Activated CD4-positive, alpha-beta T cell treated with anti-CD3 and anti-CD28 coated beads, Interleukin-2, amount 50 U/mL, for 4 hours (primary cell): Measurements from ENCODE around the gene TNFSF9.
A peak's percentile ranks its signal among the peaks of the same experiment; 100 is the strongest.
"Not testable (repeated sequence)": the region's sequence is repeated elsewhere in the genome, so short reads cannot be mapped to it uniquely, and the experiment has no call there.

ENCODE experiments used
- DNase-seq, 2 experiments: peaks; one replicate each; pipeline ENCODE4 v3.0.0-alpha.2; 2020

Gene TNFSF9

GRCh38 chr19:6508028-6508771 is 22.6 kb upstream of the TNFSF9 start:
- not testable (repeated sequence) for DNase-seq

- no peak for DNase-seq
These were observed 21.5 kb upstream of the TNFSF9 start for GRCh38 chr19:6509118-6509971.

GRCh38 chr19:6510618-6511017 is 20.2 kb upstream of the TNFSF9 start:
- DNase-seq, result no peak

DNA sequence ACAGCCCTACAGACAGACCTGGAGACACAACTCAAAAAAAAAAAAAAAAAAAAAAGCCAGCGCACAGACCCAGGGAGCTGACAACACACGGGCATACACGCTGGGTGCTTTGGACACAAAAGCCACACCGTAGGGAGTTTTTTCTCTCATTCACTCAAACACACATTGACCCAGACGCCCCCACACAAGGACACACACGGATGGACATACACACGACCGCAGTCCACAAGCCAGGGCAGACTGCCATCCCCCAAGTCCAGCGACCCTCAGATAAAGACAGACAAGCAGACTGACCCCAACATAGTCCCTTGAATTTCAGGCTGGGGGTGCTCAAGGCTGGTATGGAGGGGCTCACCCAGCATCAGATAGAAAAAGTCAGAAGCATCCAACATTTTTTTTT is 16.7 kb upstream of the TNFSF9 start:
- DNase-seq, result no peak

DNA sequence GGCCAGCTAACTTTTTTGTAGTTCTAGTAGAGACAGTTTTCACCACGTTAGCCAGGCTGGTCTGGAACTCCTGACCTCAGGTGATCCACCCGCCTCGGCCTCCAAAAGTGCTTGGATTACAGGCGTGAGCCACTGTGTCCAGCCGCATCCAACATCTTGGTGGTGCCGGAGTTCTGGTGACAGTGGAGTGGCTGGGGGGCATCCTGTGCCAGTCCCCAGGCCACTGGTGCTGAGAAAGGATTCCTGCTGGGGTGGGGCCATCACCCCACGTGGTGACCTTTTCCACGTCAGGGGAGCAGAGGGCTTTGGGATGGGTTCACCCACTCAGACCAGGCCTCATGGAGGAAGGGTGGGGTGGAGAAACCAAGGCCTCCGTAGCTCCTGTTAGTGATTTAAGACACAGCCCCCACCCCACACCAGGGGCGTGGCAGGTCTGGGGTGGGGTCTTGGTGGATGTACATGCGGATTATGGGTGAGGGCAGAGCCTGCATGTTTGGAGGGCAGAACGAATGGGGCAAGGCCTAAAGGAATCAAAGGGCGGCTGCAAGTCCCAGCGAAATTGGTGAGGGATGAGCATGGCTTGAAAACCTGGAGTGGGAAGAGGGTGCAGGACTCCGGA is 15.8 kb upstream of the TNFSF9 start:
- DNase-seq, result no peak

GRCh38 chr19:6516018-6516658 is 14.7 kb upstream of the TNFSF9 start:
- DNase-seq, result peak; percentile 38 to 39

DNA sequence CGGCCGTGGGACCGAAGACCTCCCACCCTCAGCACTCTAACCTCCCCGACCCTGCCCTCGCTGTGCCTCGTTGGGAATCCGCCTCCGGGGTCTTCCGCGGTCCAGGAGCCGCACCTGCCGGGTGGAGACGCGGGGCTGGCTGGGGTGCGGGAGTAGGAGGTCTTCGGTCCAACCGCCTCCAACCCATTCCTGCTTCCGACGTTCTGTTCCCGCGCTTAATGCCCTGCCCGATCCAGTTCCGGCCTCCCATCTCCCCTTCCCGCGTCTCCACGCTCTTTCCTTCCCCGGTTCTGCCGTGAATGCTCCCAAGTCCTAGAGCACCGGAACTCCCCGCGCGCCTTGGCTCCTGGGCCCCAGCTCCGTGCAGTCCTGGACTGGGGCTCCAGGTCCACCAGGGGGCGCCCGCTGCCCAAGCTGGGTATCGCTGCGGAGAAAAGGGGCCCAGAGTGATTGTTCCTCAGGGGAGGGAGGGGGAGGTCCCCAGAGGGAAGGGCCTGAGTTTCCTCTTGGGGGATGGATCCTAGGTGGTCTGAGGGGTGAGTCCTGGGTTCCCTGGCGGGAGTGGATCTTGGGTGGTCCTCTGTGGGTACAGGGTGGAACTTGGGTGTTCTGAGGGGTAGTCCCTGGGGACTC is 14.1 kb upstream of the TNFSF9 start:
- peak; percentile 90 to 91 for DNase-seq

- no peak for DNase-seq
These were observed 12.5 kb upstream of the TNFSF9 start for GRCh38 chr19:6518145-6518911.

- DNase-seq, result no peak
These were observed 11.5 kb upstream of the TNFSF9 start for GRCh38 chr19:6519289-6519688.

DNA sequence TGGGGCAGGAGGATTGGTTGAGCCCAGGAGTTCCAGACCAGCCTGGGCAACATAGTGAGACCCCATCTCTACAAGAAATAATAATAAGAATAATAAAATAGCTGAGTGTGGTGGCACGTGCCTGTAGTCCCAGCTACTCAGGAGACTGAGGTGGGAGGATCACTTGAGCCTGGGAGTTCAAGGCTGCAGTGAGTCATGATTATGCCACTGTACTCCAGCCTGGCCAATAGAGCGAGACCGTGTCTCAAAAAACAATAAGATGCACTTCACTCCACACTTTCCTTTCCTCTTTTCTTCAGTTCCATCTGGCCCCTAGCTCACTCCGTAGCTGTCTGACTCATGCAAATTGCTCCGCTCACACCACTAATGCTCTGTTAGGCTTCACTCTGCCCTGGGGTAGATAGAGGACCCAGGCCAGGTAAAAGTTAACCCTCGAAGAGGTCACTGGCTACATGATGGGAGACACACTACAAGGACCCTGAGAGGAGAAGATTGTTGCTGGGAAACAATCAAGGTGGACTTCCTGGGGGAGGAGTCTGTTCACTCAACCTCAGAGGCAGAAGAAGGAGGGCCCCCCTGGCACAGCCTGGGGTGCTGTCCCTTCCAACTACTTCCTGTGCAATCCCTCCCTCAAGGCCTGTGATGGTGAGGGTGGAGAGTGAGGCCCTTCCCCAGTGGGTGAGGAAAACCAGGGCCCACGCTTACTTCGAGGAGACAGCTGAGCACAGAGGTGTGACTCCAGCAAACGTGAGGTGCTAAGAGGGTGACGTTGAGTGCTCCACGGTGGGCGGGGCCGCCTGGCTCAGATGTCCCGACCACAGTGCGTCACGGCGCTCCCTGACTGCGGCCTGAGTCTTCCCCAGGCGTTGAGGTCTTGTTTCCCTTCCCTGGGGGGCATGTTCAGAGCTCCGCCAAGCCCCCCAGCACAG is 8.8 kb upstream of the TNFSF9 start:
- peak; percentile 46 to 51 for DNase-seq

- DNase-seq, result no peak
These were observed 8.1 kb upstream of the TNFSF9 start for GRCh38 chr19:6522712-6523111.

- DNase-seq, result no peak
These were observed 6.5 kb upstream of the TNFSF9 start for GRCh38 chr19:6524311-6524710.

GRCh38 chr19:6527893-6528543 is 2.8 kb upstream of the TNFSF9 start:
- DNase-seq, result no peak

DNA sequence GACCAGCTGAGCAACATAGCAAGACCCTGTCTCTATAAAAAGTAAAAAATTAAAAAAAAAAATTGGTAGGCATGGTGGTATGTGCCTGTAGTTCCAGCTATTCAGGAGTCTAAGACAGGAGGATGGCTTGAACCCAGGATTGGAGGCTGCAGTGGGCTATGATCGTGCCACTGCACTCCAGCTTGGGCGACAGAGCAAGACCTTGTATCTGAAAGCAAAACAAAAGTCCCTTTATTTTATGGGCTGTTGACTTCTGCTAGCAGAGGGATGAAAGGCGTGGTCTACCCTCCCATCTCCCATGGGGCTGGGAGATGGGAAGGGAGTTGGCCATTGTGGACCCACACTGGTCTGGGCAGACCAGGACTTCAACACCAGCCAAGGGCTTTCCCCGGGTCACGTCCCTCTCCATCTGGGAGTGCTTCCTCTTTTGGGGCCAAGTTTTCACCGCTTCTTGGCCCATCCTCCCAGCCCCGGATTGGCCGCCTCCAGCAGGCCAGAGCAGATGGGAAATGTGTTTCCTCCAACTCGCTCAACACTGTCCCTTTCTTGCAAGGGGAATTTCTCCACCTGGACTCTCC is 2.2 kb upstream of the TNFSF9 start:
- DNase-seq, result no peak

DNA sequence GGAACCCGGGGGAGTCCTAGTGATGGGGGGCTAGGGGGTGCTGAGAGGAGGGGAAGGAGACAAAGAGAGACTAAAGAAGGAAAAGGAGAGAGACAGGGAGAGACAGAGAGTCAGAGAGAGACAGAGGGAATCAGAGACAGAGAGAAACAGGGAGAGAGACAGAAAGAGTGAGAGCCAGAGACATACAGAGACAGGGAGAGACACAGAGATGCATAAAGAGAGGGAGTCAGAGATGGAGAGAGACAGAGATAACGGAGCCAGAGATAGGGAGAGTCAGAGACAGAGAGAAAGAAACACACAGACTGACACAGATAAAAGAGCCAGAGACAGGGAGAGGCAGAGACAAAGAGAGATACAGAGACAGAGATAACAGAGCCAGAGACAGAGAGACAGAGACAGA is 1.5 kb upstream of the TNFSF9 start:
- DNase-seq, result no peak

- no peak for DNase-seq
These were observed 865 bp upstream of the TNFSF9 start for GRCh38 chr19:6529937-6530385.

DNA sequence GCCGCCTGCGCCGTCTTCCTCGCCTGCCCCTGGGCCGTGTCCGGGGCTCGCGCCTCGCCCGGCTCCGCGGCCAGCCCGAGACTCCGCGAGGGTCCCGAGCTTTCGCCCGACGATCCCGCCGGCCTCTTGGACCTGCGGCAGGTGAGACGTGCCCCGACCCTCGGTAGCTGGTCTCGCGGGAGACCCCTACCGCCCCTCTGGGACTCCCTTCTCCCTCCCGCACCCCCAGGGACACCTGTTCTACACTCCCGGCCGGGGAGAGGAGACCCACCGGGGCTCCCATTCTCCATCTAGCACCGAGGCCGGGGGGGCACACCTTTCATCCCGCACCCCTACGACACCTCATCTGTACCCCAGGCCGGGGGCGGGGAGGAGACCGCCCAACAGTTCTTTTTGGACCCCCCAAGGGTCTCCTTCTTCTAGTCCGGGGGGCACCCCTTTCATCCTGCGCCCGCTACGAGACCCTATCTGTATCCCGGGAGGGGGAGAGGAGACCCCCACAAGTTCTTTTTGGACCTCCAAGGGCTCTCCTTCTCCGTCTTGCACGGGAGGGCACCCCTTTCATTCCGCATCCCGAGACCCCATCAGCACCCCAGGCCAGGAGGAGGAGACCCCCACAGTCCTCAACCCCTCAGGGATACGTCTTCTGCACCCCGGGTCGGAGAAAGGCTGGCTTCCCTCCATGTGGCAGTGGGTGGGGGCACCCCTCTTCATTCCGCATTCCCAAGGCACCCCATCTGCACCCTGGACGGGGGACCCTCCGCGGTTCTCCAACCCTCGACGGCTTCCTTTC is 533 bp downstream of the TNFSF9 start:
- DNase-seq, result no peak

GRCh38 chr19:6531956-6532243 is 1.1 kb downstream of the TNFSF9 start:
- DNase-seq, result no peak
